ENCODE data around the gene C11orf98.

- TF ChIP-seq CTCF (conservative IDR thresholded peaks at IDR 0.05; ENCODE audit: low read length) (no peak), EZH2phosphoT487 (IDR thresholded peaks at IDR 0.05; ENCODE audit: borderline replicate concordance, low read depth, low read length) (no peak)
These were observed 14.0 kb upstream of the C11orf98 start, which contains the start of gene UBXN1 for GRCh38 chr11:62678770-62679696.

Measured in OCI-LY7 (cell line).